CD4-positive, alpha-beta T cell (primary cell): ENCODE data around the gene STXBP3. TPM values are rescaled to one million over a fixed set of nuclear protein-coding genes. Genes with fewer than 3 reads are reported as not detected.

Source experiments
- ATAC-seq: fragments of 200-7000 bp; cut with Tn5 transposase; one replicate; pipeline ENCODE4 v1.10.0; 2022; ENCODE audit warnings: mild to moderate bottlenecking; ENCODE audit not compliant: poor library complexity
- CTCF ChIA-PET: fragments of 350-600 bp; sonication (Branson Sonifier 250); formaldehyde crosslinking; loops from one replicate; lab custom pipeline; 2021; ENCODE audit warnings: antibody characterized with exemption, inconsistent platforms; lab: Charles Lee
- POLR2A ChIA-PET: fragments of 350-600 bp; sonication (Branson Sonifier 250); formaldehyde crosslinking; loops from one replicate; lab custom pipeline; 2021; ENCODE audit warnings: antibody characterized with exemption, inconsistent platforms; lab: Charles Lee
- DNase-seq, 14 experiments: peaks; one replicate each; pipeline ENCODE4 v3.0.0-alpha.2; 2013 to 2020; ENCODE audit warnings: mixed read lengths in 2 of 14
- H3K27ac ChIP-seq, 2 donors: one replicate each; pipeline versions ENCODE4 v1.5.1 to v1.7.0; 2013; ENCODE audit warnings: low read length in 2 of 2, low read depth in 1 of 2, mild to moderate bottlenecking in 1 of 2
- H3K27me3 ChIP-seq, 2 experiments: 1 replicate in 1 of 2; 2 replicates in 1 of 2; pipeline versions ENCODE4 v1.6.1 to v1.7.0; 2013; ENCODE audit warnings: low read length in 2 of 2, control low read depth in 1 of 2, mild to moderate bottlenecking in 1 of 2, moderate library complexity in 1 of 2; ENCODE audit not compliant: insufficient read depth in 2 of 2, control insufficient read depth in 1 of 2
- H3K36me3 ChIP-seq: one replicate; pipeline ENCODE4 v1.6.1; 2013; ENCODE audit warnings: low read length, control low read depth; ENCODE audit not compliant: insufficient read depth
- H3K4me1 ChIP-seq: one replicate; pipeline ENCODE4 v1.6.1; 2013; ENCODE audit warnings: low read length, control low read depth; ENCODE audit not compliant: insufficient read depth
- H3K4me3 ChIP-seq: one replicate; pipeline ENCODE4 v1.5.1; 2013; ENCODE audit warnings: mild to moderate bottlenecking, low read length, moderate library complexity
- H3K9me3 ChIP-seq, 2 experiments: 1 replicate in 1 of 2; 2 replicates in 1 of 2; pipeline versions ENCODE4 v1.6.1 to v1.7.0; 2013; ENCODE audit warnings: low read length in 2 of 2, mild to moderate bottlenecking in 2 of 2, control low read depth in 1 of 2, moderate library complexity in 1 of 2; ENCODE audit not compliant: control insufficient read depth in 1 of 2, insufficient read depth in 1 of 2
- H3K27ac Mint-ChIP-seq: one replicate; pipeline ENCODE4 v1.8.0; 2020; ENCODE audit warnings: mixed read lengths
- H3K27me3 Mint-ChIP-seq: one replicate; pipeline ENCODE4 v1.8.0; 2021; ENCODE audit warnings: mixed read lengths
- H3K36me3 Mint-ChIP-seq: one replicate; pipeline ENCODE4 v1.8.0; 2021; ENCODE audit warnings: low read depth, mixed read lengths
- H3K4me1 Mint-ChIP-seq: one replicate; pipeline ENCODE4 v1.8.0; 2021; ENCODE audit warnings: low read depth, mixed read lengths
- H3K4me3 Mint-ChIP-seq: one replicate; pipeline ENCODE4 v1.8.0; 2020; ENCODE audit warnings: mild to moderate bottlenecking, mixed read lengths
- H3K9me3 Mint-ChIP-seq: one replicate; pipeline ENCODE4 v1.8.0; 2020; ENCODE audit warnings: mixed read lengths
- intact Hi-C, 2 experiments: fragments of 100-400 bp; cut with DNase I in 1 of 2; cut with micrococcal nuclease in 1 of 2; formaldehyde crosslinking; loops; one replicate each; pipeline versions ENCODE4 v1.15.1 to v1.9.0; 2023 to 2025; cut with DNase I, micrococcal nuclease
- total RNA-seq, 174 experiments: library from RNA in 2 of 174; stranded (reverse) in 2 of 174; gene quantifications; one replicate each; pipeline ENCODE4 v1.2.3 and lab custom pipeline; 2021 to 2026
- TF ChIP-seq, protein P1 (sequence below): fragments of 200-600 bp; IDR thresholded peaks from one replicate; pipeline ENCODE4 v1.8.0; 2022; ENCODE audit warnings: antibody characterized with exemption, mild to moderate bottlenecking

The STXBP3 gene
- total RNA-seq, 2 experiments from 2014 or later, result 41.6 to 50.5 TPM

GRCh38 chr1:108801101-108801500, 54.6 kb downstream of the STXBP3 start:
- Histone ChIP-seq H3K9me3 (no peaks in the 10 kb centered on the region), H3K4me3 (no peak overlapping the region), H3K4me1 (no peaks in the 10 kb centered on the region), H3K36me3 (peaks cover 65% of the 10 kb centered on the region), H3K27ac (no peak overlapping the region), H3K27me3 (no peaks in the 10 kb centered on the region)
- peaks cover 69% of the 10 kb centered on the region for H3K36me3 Mint-ChIP-seq
- POLR2A ChIA-PET, result no interaction called here
- peaks cover 5% of the 10 kb centered on the region for H3K4me1 Mint-ChIP-seq
- DNase-seq (no peak), ATAC-seq (no peak)
- H3K4me3 Mint-ChIP-seq, result no peak overlapping the region
- TF ChIP-seq, protein P1, sequence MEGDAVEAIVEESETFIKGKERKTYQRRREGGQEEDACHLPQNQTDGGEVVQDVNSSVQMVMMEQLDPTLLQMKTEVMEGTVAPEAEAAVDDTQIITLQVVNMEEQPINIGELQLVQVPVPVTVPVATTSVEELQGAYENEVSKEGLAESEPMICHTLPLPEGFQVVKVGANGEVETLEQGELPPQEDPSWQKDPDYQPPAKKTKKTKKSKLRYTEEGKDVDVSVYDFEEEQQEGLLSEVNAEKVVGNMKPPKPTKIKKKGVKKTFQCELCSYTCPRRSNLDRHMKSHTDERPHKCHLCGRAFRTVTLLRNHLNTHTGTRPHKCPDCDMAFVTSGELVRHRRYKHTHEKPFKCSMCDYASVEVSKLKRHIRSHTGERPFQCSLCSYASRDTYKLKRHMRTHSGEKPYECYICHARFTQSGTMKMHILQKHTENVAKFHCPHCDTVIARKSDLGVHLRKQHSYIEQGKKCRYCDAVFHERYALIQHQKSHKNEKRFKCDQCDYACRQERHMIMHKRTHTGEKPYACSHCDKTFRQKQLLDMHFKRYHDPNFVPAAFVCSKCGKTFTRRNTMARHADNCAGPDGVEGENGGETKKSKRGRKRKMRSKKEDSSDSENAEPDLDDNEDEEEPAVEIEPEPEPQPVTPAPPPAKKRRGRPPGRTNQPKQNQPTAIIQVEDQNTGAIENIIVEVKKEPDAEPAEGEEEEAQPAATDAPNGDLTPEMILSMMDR, result no peak
- CTCF ChIA-PET, result no interaction called here
- H3K27me3 Mint-ChIP-seq, result no peaks in the 10 kb centered on the region
- H3K27ac Mint-ChIP-seq, result no peak overlapping the region
- intact Hi-C loops, result no loop called here
- no peaks in the 10 kb centered on the region for H3K9me3 Mint-ChIP-seq

- peaks cover 85% of the 10 kb centered on the region for H3K36me3 Mint-ChIP-seq
- H3K4me1 ChIP-seq, result no peaks in the 10 kb centered on the region
- H3K4me3 ChIP-seq, result no peak overlapping the region
- no peak overlapping the region for H3K27ac Mint-ChIP-seq
- CTCF ChIA-PET, result no interaction called here
- no peaks in the 10 kb centered on the region for H3K27me3 Mint-ChIP-seq
- no peak for DNase-seq
- peaks cover 66% of the 10 kb centered on the region for H3K36me3 ChIP-seq
- POLR2A ChIA-PET, result no interaction called here
- H3K27me3 ChIP-seq, result no peaks in the 10 kb centered on the region
- H3K9me3 Mint-ChIP-seq, result no peaks in the 10 kb centered on the region
- no peaks in the 10 kb centered on the region for H3K9me3 ChIP-seq
- H3K4me3 Mint-ChIP-seq, result no peak overlapping the region
- ATAC-seq, result no peak
- TF ChIP-seq, protein P1, result no peak
- intact Hi-C loops, result no loop called here
- peaks cover 5% of the 10 kb centered on the region for H3K4me1 Mint-ChIP-seq
- no peak overlapping the region for H3K27ac ChIP-seq
These were observed 57.1 kb downstream of the STXBP3 start for GRCh38 chr1:108803548-108803947.

- ATAC-seq, result no peak
- Mint-ChIP-seq H3K36me3 (peaks cover 72% of the 10 kb centered on the region), H3K9me3 (no peaks in the 10 kb centered on the region), H3K27me3 (no peaks in the 10 kb centered on the region), H3K4me3 (no peak overlapping the region), H3K27ac (no peak overlapping the region), H3K4me1 (no peaks in the 10 kb centered on the region)
- POLR2A ChIA-PET, result no interaction called here
- CTCF ChIA-PET, result no interaction called here
- H3K27ac ChIP-seq, result no peak overlapping the region
- no peaks in the 10 kb centered on the region for H3K9me3 ChIP-seq
- H3K4me1 ChIP-seq, result no peaks in the 10 kb centered on the region
- no peak overlapping the region for H3K4me3 ChIP-seq
- TF ChIP-seq, protein P1, result no peak
- no peaks in the 10 kb centered on the region for H3K27me3 ChIP-seq
- intact Hi-C loops, result no loop called here
- peaks cover 49% of the 10 kb centered on the region for H3K36me3 ChIP-seq
- DNase-seq, result no peak
These were observed 62.0 kb downstream of the STXBP3 start for GRCh38 chr1:108808438-108808837.
